ENCODE measurements around the gene FAT3. TPM values are rescaled to one million over a fixed set of nuclear protein-coding genes. Genes with fewer than 3 reads are reported as not detected.

The FAT3 gene
- polyA plus RNA-seq, 1 donor from 2014 or later, result 54.0 TPM

DNA sequence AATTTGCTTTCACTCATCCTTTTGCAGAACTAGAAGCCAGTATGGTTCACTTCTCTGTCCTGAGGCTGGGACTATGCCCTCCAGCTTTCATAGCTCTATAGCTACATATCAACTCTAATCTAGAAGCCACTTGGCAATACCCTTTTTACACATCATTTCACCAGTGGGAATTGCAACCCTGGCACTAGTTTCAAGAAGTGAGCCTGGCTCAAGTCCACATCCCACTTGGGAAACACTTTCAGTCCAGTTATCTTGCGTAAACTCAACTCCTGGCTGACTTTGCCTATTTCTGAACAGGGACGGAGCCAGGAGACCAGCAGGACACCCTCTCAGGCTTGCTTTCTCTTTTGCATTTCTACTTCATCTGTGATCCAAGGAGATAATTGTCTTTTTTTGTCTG is 19.9 kb upstream of the FAT3 start:
- no peaks in the 10 kb centered on the region for H3K9me3 ChIP-seq (ENCODE audit: low read length)
- H3K79me2 ChIP-seq (replicated peaks; ENCODE audit: insufficient read depth, low read length), result no peaks in the 10 kb centered on the region
- no peaks in the 10 kb centered on the region for H3F3A ChIP-seq (ENCODE audit: insufficient read depth, low read length, poor library complexity, severe bottlenecking)
- H4K20me1 ChIP-seq (ENCODE audit: insufficient read depth), result no peaks in the 10 kb centered on the region
- no peak overlapping the region for H3K9ac ChIP-seq (ENCODE audit: low read length)
- no peaks in the 10 kb centered on the region for H3K36me3 ChIP-seq (ENCODE audit: insufficient read depth, low read length)
- TF ChIP-seq TAF1 (IDR thresholded peaks at IDR 0.05; ENCODE audit: low read depth) (no peak), MXI1 (conservative IDR thresholded peaks at IDR 0.05; ENCODE audit: poor library complexity, severe bottlenecking) (no peak)
- H3K4me2 ChIP-seq (ENCODE audit: low read length), result no peak overlapping the region
- no peak overlapping the region for H2AFZ ChIP-seq (ENCODE audit: low read depth, low read length)
- no peaks in the 10 kb centered on the region for H3K27me3 ChIP-seq (ENCODE audit: insufficient read depth, low read depth, low read length)
- H3K9me2 ChIP-seq (ENCODE audit: insufficient read depth, low read length), result no peaks in the 10 kb centered on the region
- H3K4me3 ChIP-seq (ENCODE audit: low read length), result no peak overlapping the region
- no peak overlapping the region for H3K27ac ChIP-seq (ENCODE audit: low read length)

DNA sequence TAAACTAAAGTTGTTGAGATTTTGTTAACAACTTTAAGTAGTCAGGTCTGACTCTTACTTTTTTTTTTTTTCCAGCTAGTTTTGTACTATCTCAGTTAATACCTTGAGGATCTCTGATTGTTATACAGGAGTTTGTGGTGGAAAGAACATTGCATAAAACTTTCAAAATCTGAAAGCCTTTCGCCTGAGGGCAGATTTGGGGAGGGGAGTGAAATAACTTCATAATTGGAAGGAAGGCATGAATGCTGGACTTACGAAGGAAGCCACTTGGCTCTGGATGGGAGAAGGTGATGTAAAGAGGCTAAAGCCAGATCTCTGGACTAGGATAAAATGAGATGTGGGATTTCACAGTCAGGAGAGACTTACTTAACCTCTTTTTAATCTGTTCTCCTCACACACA is 18.2 kb upstream of the FAT3 start:
- Histone ChIP-seq H4K20me1 (ENCODE audit: insufficient read depth) (no peaks in the 10 kb centered on the region), H3K27ac (ENCODE audit: low read length) (no peak overlapping the region), H3K4me2 (ENCODE audit: low read length) (no peak overlapping the region), H3F3A (ENCODE audit: insufficient read depth, low read length, poor library complexity, severe bottlenecking) (no peaks in the 10 kb centered on the region), H2AFZ (ENCODE audit: low read depth, low read length) (no peak overlapping the region), H3K27me3 (ENCODE audit: insufficient read depth, low read depth, low read length) (no peaks in the 10 kb centered on the region), H3K79me2 (replicated peaks; ENCODE audit: insufficient read depth, low read length) (no peaks in the 10 kb centered on the region), H3K36me3 (ENCODE audit: insufficient read depth, low read length) (no peaks in the 10 kb centered on the region), H3K9me3 (ENCODE audit: low read length) (no peaks in the 10 kb centered on the region), H3K9ac (ENCODE audit: low read length) (no peak overlapping the region), H3K4me3 (ENCODE audit: low read length) (no peak overlapping the region), H3K9me2 (ENCODE audit: insufficient read depth, low read length) (no peaks in the 10 kb centered on the region)
- TF ChIP-seq TAF1 (IDR thresholded peaks at IDR 0.05; ENCODE audit: low read depth), result no peak
- TF ChIP-seq MXI1 (conservative IDR thresholded peaks at IDR 0.05; ENCODE audit: poor library complexity, severe bottlenecking), result no peak
- no peak for TF ChIP-seq POLR2AphosphoS5 (IDR thresholded peaks at IDR 0.05)
- TF ChIP-seq SMC3 (conservative IDR thresholded peaks at IDR 0.05; ENCODE audit: poor library complexity), result no peak
- TF ChIP-seq, protein P1, sequence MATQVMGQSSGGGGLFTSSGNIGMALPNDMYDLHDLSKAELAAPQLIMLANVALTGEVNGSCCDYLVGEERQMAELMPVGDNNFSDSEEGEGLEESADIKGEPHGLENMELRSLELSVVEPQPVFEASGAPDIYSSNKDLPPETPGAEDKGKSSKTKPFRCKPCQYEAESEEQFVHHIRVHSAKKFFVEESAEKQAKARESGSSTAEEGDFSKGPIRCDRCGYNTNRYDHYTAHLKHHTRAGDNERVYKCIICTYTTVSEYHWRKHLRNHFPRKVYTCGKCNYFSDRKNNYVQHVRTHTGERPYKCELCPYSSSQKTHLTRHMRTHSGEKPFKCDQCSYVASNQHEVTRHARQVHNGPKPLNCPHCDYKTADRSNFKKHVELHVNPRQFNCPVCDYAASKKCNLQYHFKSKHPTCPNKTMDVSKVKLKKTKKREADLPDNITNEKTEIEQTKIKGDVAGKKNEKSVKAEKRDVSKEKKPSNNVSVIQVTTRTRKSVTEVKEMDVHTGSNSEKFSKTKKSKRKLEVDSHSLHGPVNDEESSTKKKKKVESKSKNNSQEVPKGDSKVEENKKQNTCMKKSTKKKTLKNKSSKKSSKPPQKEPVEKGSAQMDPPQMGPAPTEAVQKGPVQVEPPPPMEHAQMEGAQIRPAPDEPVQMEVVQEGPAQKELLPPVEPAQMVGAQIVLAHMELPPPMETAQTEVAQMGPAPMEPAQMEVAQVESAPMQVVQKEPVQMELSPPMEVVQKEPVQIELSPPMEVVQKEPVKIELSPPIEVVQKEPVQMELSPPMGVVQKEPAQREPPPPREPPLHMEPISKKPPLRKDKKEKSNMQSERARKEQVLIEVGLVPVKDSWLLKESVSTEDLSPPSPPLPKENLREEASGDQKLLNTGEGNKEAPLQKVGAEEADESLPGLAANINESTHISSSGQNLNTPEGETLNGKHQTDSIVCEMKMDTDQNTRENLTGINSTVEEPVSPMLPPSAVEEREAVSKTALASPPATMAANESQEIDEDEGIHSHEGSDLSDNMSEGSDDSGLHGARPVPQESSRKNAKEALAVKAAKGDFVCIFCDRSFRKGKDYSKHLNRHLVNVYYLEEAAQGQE (IDR thresholded peaks at IDR 0.05; ENCODE audit: borderline replicate concordance), result no peak
- TF ChIP-seq, protein P2, sequence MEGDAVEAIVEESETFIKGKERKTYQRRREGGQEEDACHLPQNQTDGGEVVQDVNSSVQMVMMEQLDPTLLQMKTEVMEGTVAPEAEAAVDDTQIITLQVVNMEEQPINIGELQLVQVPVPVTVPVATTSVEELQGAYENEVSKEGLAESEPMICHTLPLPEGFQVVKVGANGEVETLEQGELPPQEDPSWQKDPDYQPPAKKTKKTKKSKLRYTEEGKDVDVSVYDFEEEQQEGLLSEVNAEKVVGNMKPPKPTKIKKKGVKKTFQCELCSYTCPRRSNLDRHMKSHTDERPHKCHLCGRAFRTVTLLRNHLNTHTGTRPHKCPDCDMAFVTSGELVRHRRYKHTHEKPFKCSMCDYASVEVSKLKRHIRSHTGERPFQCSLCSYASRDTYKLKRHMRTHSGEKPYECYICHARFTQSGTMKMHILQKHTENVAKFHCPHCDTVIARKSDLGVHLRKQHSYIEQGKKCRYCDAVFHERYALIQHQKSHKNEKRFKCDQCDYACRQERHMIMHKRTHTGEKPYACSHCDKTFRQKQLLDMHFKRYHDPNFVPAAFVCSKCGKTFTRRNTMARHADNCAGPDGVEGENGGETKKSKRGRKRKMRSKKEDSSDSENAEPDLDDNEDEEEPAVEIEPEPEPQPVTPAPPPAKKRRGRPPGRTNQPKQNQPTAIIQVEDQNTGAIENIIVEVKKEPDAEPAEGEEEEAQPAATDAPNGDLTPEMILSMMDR (IDR thresholded peaks at IDR 0.05; ENCODE audit: poor library complexity, severe bottlenecking), result no peak

DNA sequence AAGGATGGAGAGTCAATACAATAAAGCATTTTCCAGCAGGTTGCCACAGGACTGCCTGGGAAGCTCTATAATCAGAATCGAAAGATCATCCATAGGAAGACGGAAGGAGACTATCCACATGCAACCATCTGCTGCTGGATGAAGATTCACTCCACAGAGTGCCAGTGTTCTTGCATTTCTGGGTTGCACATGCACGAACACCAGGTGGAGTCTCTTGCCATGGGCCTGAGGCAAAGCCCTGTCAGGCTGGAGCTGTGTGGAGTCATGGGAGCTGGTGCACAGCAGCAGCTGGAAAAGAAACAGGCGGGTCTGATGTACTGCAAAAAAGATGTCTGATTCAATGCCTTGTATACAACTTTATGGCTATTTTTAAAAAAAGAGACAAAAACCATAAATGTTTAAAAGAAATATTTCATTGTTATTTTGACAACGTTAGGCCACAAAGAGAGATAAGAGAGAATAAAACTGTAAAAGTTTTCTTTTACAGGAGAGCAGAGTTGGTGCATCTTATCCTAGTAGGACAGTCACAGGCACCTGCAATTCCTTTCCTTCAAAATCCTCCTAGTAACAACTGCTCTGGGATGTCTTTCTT is 12.9 kb upstream of the FAT3 start:
- Histone ChIP-seq H3K4me3 (ENCODE audit: low read length) (no peak overlapping the region), H3K4me2 (ENCODE audit: low read length) (no peak overlapping the region), H2AFZ (ENCODE audit: low read depth, low read length) (no peak overlapping the region), H3F3A (ENCODE audit: insufficient read depth, low read length, poor library complexity, severe bottlenecking) (no peaks in the 10 kb centered on the region), H3K36me3 (ENCODE audit: insufficient read depth, low read length) (no peaks in the 10 kb centered on the region), H3K9me3 (ENCODE audit: low read length) (no peaks in the 10 kb centered on the region), H3K9ac (ENCODE audit: low read length) (no peak overlapping the region), H3K9me2 (ENCODE audit: insufficient read depth, low read length) (no peaks in the 10 kb centered on the region), H3K27me3 (ENCODE audit: insufficient read depth, low read depth, low read length) (no peaks in the 10 kb centered on the region), H3K27ac (ENCODE audit: low read length) (no peak overlapping the region), H4K20me1 (ENCODE audit: insufficient read depth) (no peaks in the 10 kb centered on the region), H3K79me2 (replicated peaks; ENCODE audit: insufficient read depth, low read length) (no peaks in the 10 kb centered on the region)
- TF ChIP-seq, protein P1 (IDR thresholded peaks at IDR 0.05; ENCODE audit: borderline replicate concordance), result no peak
- TF ChIP-seq SMC3 (conservative IDR thresholded peaks at IDR 0.05; ENCODE audit: poor library complexity) (peak; percentile 71), RAD21 (conservative IDR thresholded peaks at IDR 0.05) (peak; percentile 67), EP300 (conservative IDR thresholded peaks at IDR 0.05; ENCODE audit: poor library complexity, severe bottlenecking) (no peak), EZH2 (IDR thresholded peaks at IDR 0.05; ENCODE audit: borderline replicate concordance, insufficient read depth, low read length, poor library complexity, severe bottlenecking) (no peak), POLR2AphosphoS5 (IDR thresholded peaks at IDR 0.05) (no peak), TAF1 (IDR thresholded peaks at IDR 0.05; ENCODE audit: low read depth) (no peak), MXI1 (conservative IDR thresholded peaks at IDR 0.05; ENCODE audit: poor library complexity, severe bottlenecking) (no peak)
- TF ChIP-seq, protein P2 (IDR thresholded peaks at IDR 0.05; ENCODE audit: poor library complexity, severe bottlenecking), result peak; percentile 55

Data from neural cell (in vitro differentiated cells).